ENCODE results near the gene CD46. TPM values are rescaled to one million over a fixed set of nuclear protein-coding genes. Genes with fewer than 3 reads are reported as not detected.
A peak's percentile ranks its signal among the peaks of the same experiment; 100 is the strongest.

The CD46 gene
- total and polyA plus RNA-seq, 10 of the 15 experiments (the other 5 are each of a cell fraction or from before 2014, with no cell fraction given), result 61.1 to 198 (median 81.4) TPM

DNA sequence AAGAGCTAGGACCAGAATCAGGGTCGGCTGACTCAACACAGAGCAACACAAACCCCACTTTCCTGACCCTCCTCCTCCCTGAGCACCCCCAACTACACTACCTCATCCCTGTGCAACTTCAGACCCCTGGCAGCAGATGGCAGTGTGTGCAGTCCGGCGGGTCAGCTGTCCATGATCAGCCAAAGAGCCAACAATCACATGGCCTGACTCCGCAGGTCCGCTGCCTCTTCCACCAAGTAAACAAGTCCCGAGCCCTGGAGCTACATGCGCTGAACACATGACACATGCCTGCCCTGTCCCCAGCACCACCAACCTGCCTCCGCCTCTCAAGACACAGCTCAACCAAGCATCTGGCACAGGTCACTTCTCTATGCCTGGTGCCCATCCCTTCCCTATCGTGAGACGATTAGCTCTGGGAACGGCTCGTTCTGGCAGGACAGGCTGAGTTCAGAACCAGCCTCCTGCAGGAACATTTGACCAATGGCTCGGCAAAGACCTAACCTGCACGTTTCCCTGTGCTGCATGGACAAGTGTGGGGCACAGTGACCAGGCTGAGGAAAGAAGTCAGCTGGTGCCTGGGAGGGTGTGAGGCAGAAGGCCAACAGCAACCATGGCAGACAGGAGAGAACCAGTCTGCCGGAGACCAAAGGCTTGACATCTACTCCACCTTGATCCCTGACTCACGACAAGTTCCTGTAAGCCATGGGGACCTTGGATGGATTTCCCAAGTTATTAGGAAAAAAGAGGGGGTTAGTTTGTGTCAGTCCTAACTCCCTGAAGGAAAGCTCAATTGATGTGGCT, 60.3 kb downstream of the CD46 start (continued):
- TF ChIP-seq TARDBP (IDR thresholded peaks at IDR 0.05; ENCODE audit: borderline replicate concordance) (no peak), GABPA (IDR thresholded peaks at IDR 0.05; ENCODE audit: low read depth) (no peak), RAD51 (IDR thresholded peaks at IDR 0.05) (no peak), TCF7 (IDR thresholded peaks at IDR 0.05; ENCODE audit: borderline replicate concordance) (no peak), MEF2B (IDR thresholded peaks at IDR 0.05; ENCODE audit: partially characterized antibody, poor library complexity, severe bottlenecking) (no peak), SIX5 (IDR thresholded peaks at IDR 0.05; ENCODE audit: low read depth, low read length, severe bottlenecking) (no peak), CREM (IDR thresholded peaks at IDR 0.05; ENCODE audit: low read depth) (no peak), SREBF2 (IDR thresholded peaks at IDR 0.05; ENCODE audit: low read length) (no peak), NR2C2 (IDR thresholded peaks at IDR 0.05; ENCODE audit: borderline replicate concordance, control insufficient read depth, insufficient read length, low read depth) (no peak), CHD2 (IDR thresholded peaks at IDR 0.05; ENCODE audit: borderline replicate concordance, low read depth, low read length) (no peak), SMC3 (IDR thresholded peaks at IDR 0.05; ENCODE audit: borderline replicate concordance, low read length) (peak; percentile 37; the same call in 1 of the 2 replicates), PAX5 (IDR thresholded peaks at IDR 0.05; ENCODE audit: borderline replicate concordance, low read depth, low read length) (no peak), KDM1A (IDR thresholded peaks at IDR 0.05; ENCODE audit: borderline replicate concordance) (no peak), HDAC6 (IDR thresholded peaks at IDR 0.05; ENCODE audit: unreplicated experiment) (no peak), SPI1 (IDR thresholded peaks at IDR 0.05; ENCODE audit: borderline replicate concordance, insufficient read depth, low read depth, low read length) (no peak), NR2C1 (IDR thresholded peaks at IDR 0.05) (no peak), NBN (IDR thresholded peaks at IDR 0.05) (no peak), HDGF (IDR thresholded peaks at IDR 0.05) (0 out of 2 replicates have a peak, but pooled peaks have one; percentile 39), ZNF24 (IDR thresholded peaks at IDR 0.05) (no peak), RAD21 (IDR thresholded peaks at IDR 0.05; ENCODE audit: insufficient read depth, low read depth, low read length) (peak; percentile 55), GATAD2B (conservative IDR thresholded peaks at IDR 0.05; ENCODE audit: low read depth) (no peak), RUNX3 (IDR thresholded peaks at IDR 0.05; ENCODE audit: low read length) (no peak)
- TF ChIP-seq, protein P1, sequence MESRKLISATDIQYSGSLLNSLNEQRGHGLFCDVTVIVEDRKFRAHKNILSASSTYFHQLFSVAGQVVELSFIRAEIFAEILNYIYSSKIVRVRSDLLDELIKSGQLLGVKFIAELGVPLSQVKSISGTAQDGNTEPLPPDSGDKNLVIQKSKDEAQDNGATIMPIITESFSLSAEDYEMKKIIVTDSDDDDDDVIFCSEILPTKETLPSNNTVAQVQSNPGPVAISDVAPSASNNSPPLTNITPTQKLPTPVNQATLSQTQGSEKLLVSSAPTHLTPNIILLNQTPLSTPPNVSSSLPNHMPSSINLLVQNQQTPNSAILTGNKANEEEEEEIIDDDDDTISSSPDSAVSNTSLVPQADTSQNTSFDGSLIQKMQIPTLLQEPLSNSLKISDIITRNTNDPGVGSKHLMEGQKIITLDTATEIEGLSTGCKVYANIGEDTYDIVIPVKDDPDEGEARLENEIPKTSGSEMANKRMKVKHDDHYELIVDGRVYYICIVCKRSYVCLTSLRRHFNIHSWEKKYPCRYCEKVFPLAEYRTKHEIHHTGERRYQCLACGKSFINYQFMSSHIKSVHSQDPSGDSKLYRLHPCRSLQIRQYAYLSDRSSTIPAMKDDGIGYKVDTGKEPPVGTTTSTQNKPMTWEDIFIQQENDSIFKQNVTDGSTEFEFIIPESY (IDR thresholded peaks at IDR 0.05), result 0 out of 2 replicates have a peak, but pooled peaks have one; percentile 32
- TF ChIP-seq, protein P2, sequence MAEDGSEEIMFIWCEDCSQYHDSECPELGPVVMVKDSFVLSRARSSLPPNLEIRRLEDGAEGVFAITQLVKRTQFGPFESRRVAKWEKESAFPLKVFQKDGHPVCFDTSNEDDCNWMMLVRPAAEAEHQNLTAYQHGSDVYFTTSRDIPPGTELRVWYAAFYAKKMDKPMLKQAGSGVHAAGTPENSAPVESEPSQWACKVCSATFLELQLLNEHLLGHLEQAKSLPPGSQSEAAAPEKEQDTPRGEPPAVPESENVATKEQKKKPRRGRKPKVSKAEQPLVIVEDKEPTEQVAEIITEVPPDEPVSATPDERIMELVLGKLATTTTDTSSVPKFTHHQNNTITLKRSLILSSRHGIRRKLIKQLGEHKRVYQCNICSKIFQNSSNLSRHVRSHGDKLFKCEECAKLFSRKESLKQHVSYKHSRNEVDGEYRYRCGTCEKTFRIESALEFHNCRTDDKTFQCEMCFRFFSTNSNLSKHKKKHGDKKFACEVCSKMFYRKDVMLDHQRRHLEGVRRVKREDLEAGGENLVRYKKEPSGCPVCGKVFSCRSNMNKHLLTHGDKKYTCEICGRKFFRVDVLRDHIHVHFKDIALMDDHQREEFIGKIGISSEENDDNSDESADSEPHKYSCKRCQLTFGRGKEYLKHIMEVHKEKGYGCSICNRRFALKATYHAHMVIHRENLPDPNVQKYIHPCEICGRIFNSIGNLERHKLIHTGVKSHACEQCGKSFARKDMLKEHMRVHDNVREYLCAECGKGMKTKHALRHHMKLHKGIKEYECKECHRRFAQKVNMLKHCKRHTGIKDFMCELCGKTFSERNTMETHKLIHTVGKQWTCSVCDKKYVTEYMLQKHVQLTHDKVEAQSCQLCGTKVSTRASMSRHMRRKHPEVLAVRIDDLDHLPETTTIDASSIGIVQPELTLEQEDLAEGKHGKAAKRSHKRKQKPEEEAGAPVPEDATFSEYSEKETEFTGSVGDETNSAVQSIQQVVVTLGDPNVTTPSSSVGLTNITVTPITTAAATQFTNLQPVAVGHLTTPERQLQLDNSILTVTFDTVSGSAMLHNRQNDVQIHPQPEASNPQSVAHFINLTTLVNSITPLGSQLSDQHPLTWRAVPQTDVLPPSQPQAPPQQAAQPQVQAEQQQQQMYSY (CRISPR knock-in tag; IDR thresholded peaks at IDR 0.05), result no peak
